Measurements from ENCODE around the gene TMEM115. TPM values are rescaled to one million over a fixed set of nuclear protein-coding genes. Genes with fewer than 3 reads are reported as not detected.

TMEM115 gene
- total and polyA plus RNA-seq, 2 donors (not counting 3 experiments of a cell fraction or from before 2014, with no cell fraction given) = 44.7 to 65.5 TPM

DNA sequence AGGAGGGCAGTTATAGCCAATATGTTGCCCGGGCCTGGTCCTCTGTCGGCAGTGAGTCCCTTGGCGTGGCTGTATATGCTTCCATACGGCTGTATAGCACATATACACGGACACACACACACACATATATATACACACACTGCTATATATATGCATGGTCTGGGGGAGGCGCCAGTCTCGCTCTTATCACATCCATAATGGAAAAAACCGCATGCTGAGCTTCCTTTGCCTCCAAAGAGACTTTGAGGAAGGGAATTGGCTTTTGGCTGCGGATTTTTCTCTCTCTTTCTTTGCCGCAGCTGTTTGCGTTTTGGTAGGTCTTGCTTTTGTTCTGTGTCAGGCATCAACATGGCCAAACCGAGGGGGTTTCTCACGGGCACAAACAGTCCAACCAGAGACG is 11.3 kb upstream of the TMEM115 start:
- POLR2A ChIA-PET = no interaction called here
- Histone ChIP-seq H3K4me1 (ENCODE audit: control insufficient read depth, extremely low read depth, insufficient read depth, low read length) (no peaks in the 10 kb centered on the region), H3K9me1 (replicated peaks; ENCODE audit: control insufficient read depth, extremely low read depth, insufficient read depth, low read length) (no peaks in the 10 kb centered on the region), H3K9ac (replicated peaks; ENCODE audit: extremely low read depth, insufficient read depth, low read length) (no peak overlapping the region), H3K79me2 (ENCODE audit: control insufficient read depth, insufficient read depth, low read length) (no peaks in the 10 kb centered on the region), H4K20me1 (replicated peaks; ENCODE audit: control insufficient read depth, extremely low read depth, insufficient read depth, low read length) (no peaks in the 10 kb centered on the region), H3K27me3 (ENCODE audit: control insufficient read depth in 2 of 2, insufficient read depth in 2 of 2, low read length in 2 of 2) (peaks cover 3 to 5% of the 10 kb centered on the region in 2 experiments), H3K4me2 (ENCODE audit: insufficient read depth, low read length) (no peak overlapping the region), H3K4me3 (replicated peaks in 1 of 3; ENCODE audit: insufficient read depth in 1 of 3, low read depth in 1 of 3, low read length in 3 of 3) (no peak overlapping the region), H3K27ac (ENCODE audit: insufficient read depth, low read depth, low read length) (no peak overlapping the region), H3K36me3 (ENCODE audit: control insufficient read depth in 2 of 2, extremely low read depth in 1 of 2, insufficient read depth in 2 of 2, low read length in 2 of 2) (no peaks in the 10 kb centered on the region), H3K9me3 (replicated peaks; ENCODE audit: control insufficient read depth, insufficient read depth, low read length) (no peaks in the 10 kb centered on the region), H2AFZ (ENCODE audit: low read depth, low read length) (no peak overlapping the region)
- FAIRE-seq = peak; percentile 78
- no TSS peak for BruUV-seq (replicated peaks)
- dilution Hi-C loops (cut with MboI; ENCODE audit: extremely low pct_ligation_motif_present, low sequenced_read_pairs) (no loop called here), intact Hi-C loops (cut with micrococcal nuclease) (no loop called here)
- peak; percentile 52 for DNase-seq (ENCODE audit: low read depth, low spot score)
- no peak for TF ChIP-seq EZH2 (IDR thresholded peaks at IDR 0.05; ENCODE audit: borderline replicate concordance, low read depth, low read length, severe bottlenecking)
- TF ChIP-seq, protein P1, sequence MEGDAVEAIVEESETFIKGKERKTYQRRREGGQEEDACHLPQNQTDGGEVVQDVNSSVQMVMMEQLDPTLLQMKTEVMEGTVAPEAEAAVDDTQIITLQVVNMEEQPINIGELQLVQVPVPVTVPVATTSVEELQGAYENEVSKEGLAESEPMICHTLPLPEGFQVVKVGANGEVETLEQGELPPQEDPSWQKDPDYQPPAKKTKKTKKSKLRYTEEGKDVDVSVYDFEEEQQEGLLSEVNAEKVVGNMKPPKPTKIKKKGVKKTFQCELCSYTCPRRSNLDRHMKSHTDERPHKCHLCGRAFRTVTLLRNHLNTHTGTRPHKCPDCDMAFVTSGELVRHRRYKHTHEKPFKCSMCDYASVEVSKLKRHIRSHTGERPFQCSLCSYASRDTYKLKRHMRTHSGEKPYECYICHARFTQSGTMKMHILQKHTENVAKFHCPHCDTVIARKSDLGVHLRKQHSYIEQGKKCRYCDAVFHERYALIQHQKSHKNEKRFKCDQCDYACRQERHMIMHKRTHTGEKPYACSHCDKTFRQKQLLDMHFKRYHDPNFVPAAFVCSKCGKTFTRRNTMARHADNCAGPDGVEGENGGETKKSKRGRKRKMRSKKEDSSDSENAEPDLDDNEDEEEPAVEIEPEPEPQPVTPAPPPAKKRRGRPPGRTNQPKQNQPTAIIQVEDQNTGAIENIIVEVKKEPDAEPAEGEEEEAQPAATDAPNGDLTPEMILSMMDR (IDR thresholded peaks at IDR 0.05; ENCODE audit: extremely low read depth in 1 of 2, insufficient read depth in 1 of 2, low read depth in 1 of 2, low read length in 2 of 2) = peak; percentile 9 to 19
- CTCF ChIA-PET = interaction anchor here (0.5 to 3.7 kb wide), 14 partner anchors 14 to 178 kb away, joined by 3 to 77 read pairs (median 4); no protein-coding TSS in a partner anchor

DNA sequence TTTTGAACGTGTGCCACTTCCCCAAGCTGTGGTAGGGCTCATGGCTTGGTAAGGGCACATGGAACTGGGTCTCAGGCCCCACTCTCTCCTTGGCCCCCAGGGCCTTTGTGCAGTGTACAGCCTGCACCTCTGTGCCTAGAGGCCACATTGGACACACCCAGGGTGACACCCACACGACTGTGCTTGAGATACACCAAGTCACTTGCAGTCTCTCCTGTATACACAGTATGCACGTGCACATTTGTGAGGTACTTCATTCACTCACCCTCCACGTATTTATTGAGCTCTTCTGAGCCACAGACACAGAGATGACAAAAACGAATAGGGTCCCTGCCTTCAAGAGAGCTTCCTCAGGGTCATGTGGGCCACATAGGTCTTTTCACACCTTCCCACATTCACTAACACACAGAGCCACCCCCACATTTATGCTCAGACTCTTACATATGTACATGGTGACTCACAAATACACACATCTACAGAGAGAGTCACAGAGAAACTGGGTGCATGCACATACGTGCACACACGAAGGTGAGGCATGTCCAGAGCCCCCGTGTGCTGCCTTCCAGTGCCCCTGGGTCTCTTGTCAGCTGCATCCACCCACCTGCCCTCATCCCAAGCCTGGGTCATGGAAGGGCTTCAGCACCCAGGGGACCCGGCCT is 9.8 kb upstream of the TMEM115 start:
- Histone ChIP-seq H3K4me3 (replicated peaks in 1 of 3; ENCODE audit: insufficient read depth in 1 of 3, low read depth in 1 of 3, low read length in 3 of 3) (no peak overlapping the region), H3K4me1 (ENCODE audit: control insufficient read depth, extremely low read depth, insufficient read depth, low read length) (peaks cover 4% of the 10 kb centered on the region), H3K79me2 (ENCODE audit: control insufficient read depth, insufficient read depth, low read length) (no peaks in the 10 kb centered on the region), H3K9me3 (replicated peaks; ENCODE audit: control insufficient read depth, insufficient read depth, low read length) (no peaks in the 10 kb centered on the region), H3K9me1 (replicated peaks; ENCODE audit: control insufficient read depth, extremely low read depth, insufficient read depth, low read length) (no peaks in the 10 kb centered on the region), H4K20me1 (replicated peaks; ENCODE audit: control insufficient read depth, extremely low read depth, insufficient read depth, low read length) (no peaks in the 10 kb centered on the region), H3K27ac (ENCODE audit: insufficient read depth, low read depth, low read length) (no peak overlapping the region), H3K27me3 (ENCODE audit: control insufficient read depth in 2 of 2, insufficient read depth in 2 of 2, low read length in 2 of 2) (peaks cover 3 to 5% of the 10 kb centered on the region in 2 experiments), H3K9ac (replicated peaks; ENCODE audit: extremely low read depth, insufficient read depth, low read length) (no peak overlapping the region), H2AFZ (ENCODE audit: low read depth, low read length) (no peak overlapping the region), H3K36me3 (ENCODE audit: control insufficient read depth in 2 of 2, extremely low read depth in 1 of 2, insufficient read depth in 2 of 2, low read length in 2 of 2) (no peaks in the 10 kb centered on the region), H3K4me2 (ENCODE audit: insufficient read depth, low read length) (no peak overlapping the region)
- no TSS peak for BruUV-seq (replicated peaks)
- dilution Hi-C loops (cut with MboI; ENCODE audit: extremely low pct_ligation_motif_present, low sequenced_read_pairs) = no loop called here
- DNase-seq (ENCODE audit: low read depth, low spot score) (no peak), FAIRE-seq (no peak)
- TF ChIP-seq FOS (IDR thresholded peaks at IDR 0.05; ENCODE audit: borderline replicate concordance, insufficient read depth, low read length) = no peak
- TF ChIP-seq POLR2AphosphoS5 (IDR thresholded peaks at IDR 0.05; ENCODE audit: insufficient read depth, low read depth, low read length) = no peak
- TF ChIP-seq EZH2 (IDR thresholded peaks at IDR 0.05; ENCODE audit: borderline replicate concordance, low read depth, low read length, severe bottlenecking) = no peak
- CTCF ChIA-PET = interaction anchor here (3.7 kb wide), 1 partner anchor 174 kb away, joined by 77 read pairs; no protein-coding TSS in a partner anchor
- intact Hi-C loops (cut with micrococcal nuclease) = no loop called here
- POLR2A ChIA-PET = no interaction called here
